GM23338 (cell line): ENCODE results near the gene CDH23.

Experiments used
- CREB1 ChIP-seq: fragments of 250-450 bp; sonication (Bioruptor Pico); IDR thresholded peaks from 2 replicates; pipeline ENCODE4 v1.5.0; 2020; ENCODE audit warnings: low read depth, mild to moderate bottlenecking, moderate library complexity
- EZH2 ChIP-seq: fragments of 200-600 bp; sonication (generic); IDR thresholded peaks from one replicate; pipeline ENCODE4 v1.8.0; 2017; ENCODE audit warnings: antibody characterized with exemption, mild to moderate bottlenecking, low read depth; ENCODE audit not compliant: unreplicated experiment
- EZH2phosphoT487 ChIP-seq: fragments of 200-600 bp; sonication (generic); IDR thresholded peaks from one replicate; pipeline ENCODE4 v1.8.1; 2018; ENCODE audit warnings: antibody characterized with exemption; ENCODE audit not compliant: unreplicated experiment
- NANOG ChIP-seq: IDR thresholded peaks from 2 replicates; pipeline ENCODE4 v1.6.1; 2016; ENCODE audit warnings: antibody characterized with exemption, borderline replicate concordance
- POLR2AphosphoS5 ChIP-seq: IDR thresholded peaks from 2 replicates; pipeline ENCODE4 v1.6.1; 2016; ENCODE audit warnings: antibody characterized with exemption, low read depth
- ZNF331 ChIP-seq: fragments of 250-450 bp; sonication (Bioruptor Pico); IDR thresholded peaks from 2 replicates; pipeline ENCODE4 v1.5.0; 2020; ENCODE audit warnings: low read depth, mild to moderate bottlenecking, moderate library complexity
- TF ChIP-seq, protein P1 (sequence below), 2 experiments: fragments of 200-600 bp in 1 of 2; sonication (generic) in 1 of 2; conservative IDR thresholded peaks; 2 replicates each; pipeline versions ENCODE4 v1.5.1 to v1.6.1; 2016 to 2017; ENCODE audit warnings: antibody characterized with exemption in 2 of 2, low read depth in 2 of 2, mild to moderate bottlenecking in 2 of 2, moderate library complexity in 1 of 2
- TF ChIP-seq, protein P2 (sequence below): IDR thresholded peaks from one replicate; pipeline ENCODE4 v1.6.1; 2018; ENCODE audit warnings: antibody characterized with exemption; ENCODE audit not compliant: unreplicated experiment
- TF ChIP-seq, protein P3 (sequence below): IDR thresholded peaks from 2 replicates; pipeline ENCODE4 v1.6.1; 2016; ENCODE audit warnings: antibody characterized with exemption

DNA sequence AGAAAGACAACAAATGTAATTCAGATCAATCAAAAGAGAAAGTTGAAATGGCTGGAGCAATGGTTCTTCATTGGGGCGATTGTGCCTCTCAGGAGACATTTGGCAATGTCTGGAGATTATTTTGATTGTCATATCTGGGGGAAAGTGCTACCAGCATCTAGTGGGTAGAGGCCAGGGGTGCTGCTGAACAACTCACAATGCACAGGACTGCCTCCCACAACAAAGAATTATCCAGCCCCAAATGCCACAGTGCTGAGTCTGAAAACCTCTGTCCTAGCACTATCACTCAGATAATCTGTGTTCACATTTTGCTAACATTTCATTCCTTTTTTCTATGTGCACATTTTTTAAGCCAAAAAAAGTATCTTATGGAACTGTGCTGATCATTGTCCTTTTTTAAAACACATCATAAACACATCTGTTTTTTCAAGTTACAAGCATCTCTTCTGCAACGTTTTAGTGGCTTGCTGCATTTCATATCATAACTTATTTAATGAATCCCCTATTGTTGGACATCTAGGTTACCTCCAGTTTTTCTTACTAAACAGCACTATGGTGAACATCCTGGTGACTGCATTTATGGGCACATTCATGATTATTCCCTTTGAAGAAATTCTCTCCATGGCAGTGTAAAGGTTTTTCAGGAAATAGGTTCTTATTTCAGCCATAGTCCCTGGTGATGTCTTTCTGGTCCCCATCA is 208.7 kb downstream of the CDH23 start:
- TF ChIP-seq, protein P1, sequence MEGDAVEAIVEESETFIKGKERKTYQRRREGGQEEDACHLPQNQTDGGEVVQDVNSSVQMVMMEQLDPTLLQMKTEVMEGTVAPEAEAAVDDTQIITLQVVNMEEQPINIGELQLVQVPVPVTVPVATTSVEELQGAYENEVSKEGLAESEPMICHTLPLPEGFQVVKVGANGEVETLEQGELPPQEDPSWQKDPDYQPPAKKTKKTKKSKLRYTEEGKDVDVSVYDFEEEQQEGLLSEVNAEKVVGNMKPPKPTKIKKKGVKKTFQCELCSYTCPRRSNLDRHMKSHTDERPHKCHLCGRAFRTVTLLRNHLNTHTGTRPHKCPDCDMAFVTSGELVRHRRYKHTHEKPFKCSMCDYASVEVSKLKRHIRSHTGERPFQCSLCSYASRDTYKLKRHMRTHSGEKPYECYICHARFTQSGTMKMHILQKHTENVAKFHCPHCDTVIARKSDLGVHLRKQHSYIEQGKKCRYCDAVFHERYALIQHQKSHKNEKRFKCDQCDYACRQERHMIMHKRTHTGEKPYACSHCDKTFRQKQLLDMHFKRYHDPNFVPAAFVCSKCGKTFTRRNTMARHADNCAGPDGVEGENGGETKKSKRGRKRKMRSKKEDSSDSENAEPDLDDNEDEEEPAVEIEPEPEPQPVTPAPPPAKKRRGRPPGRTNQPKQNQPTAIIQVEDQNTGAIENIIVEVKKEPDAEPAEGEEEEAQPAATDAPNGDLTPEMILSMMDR (conservative IDR thresholded peaks at IDR 0.05; ENCODE audit: low read depth in 2 of 2): no peak
- TF ChIP-seq, protein P2, sequence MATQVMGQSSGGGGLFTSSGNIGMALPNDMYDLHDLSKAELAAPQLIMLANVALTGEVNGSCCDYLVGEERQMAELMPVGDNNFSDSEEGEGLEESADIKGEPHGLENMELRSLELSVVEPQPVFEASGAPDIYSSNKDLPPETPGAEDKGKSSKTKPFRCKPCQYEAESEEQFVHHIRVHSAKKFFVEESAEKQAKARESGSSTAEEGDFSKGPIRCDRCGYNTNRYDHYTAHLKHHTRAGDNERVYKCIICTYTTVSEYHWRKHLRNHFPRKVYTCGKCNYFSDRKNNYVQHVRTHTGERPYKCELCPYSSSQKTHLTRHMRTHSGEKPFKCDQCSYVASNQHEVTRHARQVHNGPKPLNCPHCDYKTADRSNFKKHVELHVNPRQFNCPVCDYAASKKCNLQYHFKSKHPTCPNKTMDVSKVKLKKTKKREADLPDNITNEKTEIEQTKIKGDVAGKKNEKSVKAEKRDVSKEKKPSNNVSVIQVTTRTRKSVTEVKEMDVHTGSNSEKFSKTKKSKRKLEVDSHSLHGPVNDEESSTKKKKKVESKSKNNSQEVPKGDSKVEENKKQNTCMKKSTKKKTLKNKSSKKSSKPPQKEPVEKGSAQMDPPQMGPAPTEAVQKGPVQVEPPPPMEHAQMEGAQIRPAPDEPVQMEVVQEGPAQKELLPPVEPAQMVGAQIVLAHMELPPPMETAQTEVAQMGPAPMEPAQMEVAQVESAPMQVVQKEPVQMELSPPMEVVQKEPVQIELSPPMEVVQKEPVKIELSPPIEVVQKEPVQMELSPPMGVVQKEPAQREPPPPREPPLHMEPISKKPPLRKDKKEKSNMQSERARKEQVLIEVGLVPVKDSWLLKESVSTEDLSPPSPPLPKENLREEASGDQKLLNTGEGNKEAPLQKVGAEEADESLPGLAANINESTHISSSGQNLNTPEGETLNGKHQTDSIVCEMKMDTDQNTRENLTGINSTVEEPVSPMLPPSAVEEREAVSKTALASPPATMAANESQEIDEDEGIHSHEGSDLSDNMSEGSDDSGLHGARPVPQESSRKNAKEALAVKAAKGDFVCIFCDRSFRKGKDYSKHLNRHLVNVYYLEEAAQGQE: no peak
- no peak for TF ChIP-seq POLR2AphosphoS5
- no peak for TF ChIP-seq EZH2
- TF ChIP-seq CREB1: no peak
- no peak for TF ChIP-seq NANOG
- no peak for TF ChIP-seq EZH2phosphoT487
- TF ChIP-seq ZNF331 (CRISPR knock-in tag): no peak
- TF ChIP-seq, protein P3, sequence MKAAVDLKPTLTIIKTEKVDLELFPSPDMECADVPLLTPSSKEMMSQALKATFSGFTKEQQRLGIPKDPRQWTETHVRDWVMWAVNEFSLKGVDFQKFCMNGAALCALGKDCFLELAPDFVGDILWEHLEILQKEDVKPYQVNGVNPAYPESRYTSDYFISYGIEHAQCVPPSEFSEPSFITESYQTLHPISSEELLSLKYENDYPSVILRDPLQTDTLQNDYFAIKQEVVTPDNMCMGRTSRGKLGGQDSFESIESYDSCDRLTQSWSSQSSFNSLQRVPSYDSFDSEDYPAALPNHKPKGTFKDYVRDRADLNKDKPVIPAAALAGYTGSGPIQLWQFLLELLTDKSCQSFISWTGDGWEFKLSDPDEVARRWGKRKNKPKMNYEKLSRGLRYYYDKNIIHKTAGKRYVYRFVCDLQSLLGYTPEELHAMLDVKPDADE: no peak
